HL-60 (cell line): Measurements from ENCODE around the gene EEF1B2.

ENCODE experiments used
- DNase-seq, 2 experiments: peaks; one replicate each; pipeline ENCODE4 v3.0.0-alpha.2; 2010 to 2020; ENCODE audit warnings: low read depth in 1 of 2, low spot score in 1 of 2
- H3K27ac ChIP-seq: fragments of 250-450 bp; sonication (Bioruptor Pico); replicated peaks from 2 replicates; pipeline ENCODE4 v1.5.1; 2020; ENCODE audit warnings: mild to moderate bottlenecking, moderate library complexity
- H3K27me3 ChIP-seq: fragments of 250-450 bp; sonication (Bioruptor Pico); 2 replicates; pipeline ENCODE4 v1.5.1; 2021; ENCODE audit warnings: mild to moderate bottlenecking, moderate library complexity; ENCODE audit not compliant: insufficient read depth, poor library complexity, severe bottlenecking
- H3K4me3 ChIP-seq: replicated peaks from 2 replicates; pipeline ENCODE4 v1.5.1; 2011; ENCODE audit warnings: mild to moderate bottlenecking, control low read depth, low read length; ENCODE audit not compliant: insufficient read depth
- CTCF ChIP-seq: IDR thresholded peaks from one replicate; pipeline ENCODE4 v1.5.1; 2011; ENCODE audit warnings: low read length, control low read depth, inconsistent platforms; ENCODE audit not compliant: insufficient read depth
- GABPA ChIP-seq: IDR thresholded peaks from 2 replicates; pipeline ENCODE4 v1.6.1; 2012; ENCODE audit warnings: low read depth
- POLR2AphosphoS5 ChIP-seq: IDR thresholded peaks from 2 replicates; pipeline ENCODE4 v1.6.1; 2012; ENCODE audit warnings: low read depth
- REST ChIP-seq: IDR thresholded peaks from 2 replicates; pipeline ENCODE4 v1.6.1; 2012; ENCODE audit warnings: low read depth; ENCODE audit not compliant: insufficient replicate concordance
- SPI1 ChIP-seq: IDR thresholded peaks from 2 replicates; pipeline ENCODE4 v1.6.1; 2012; ENCODE audit warnings: low read depth, mild to moderate bottlenecking, borderline replicate concordance

The EEF1B2 gene

GRCh38 chr2:206127656-206128055, 32.0 kb upstream of the EEF1B2 start:
- H3K27ac ChIP-seq = no peak overlapping the region
- H3K4me3 ChIP-seq = no peak overlapping the region
- no peaks in the 10 kb centered on the region for H3K27me3 ChIP-seq
- DNase-seq = peak in 1 of 2 experiments; percentile 7
- no peak for TF ChIP-seq CTCF
- no peak for TF ChIP-seq SPI1
- TF ChIP-seq POLR2AphosphoS5 = no peak
- TF ChIP-seq REST = no peak
- no peak for TF ChIP-seq GABPA

- Histone ChIP-seq H3K4me3 (no peak overlapping the region), H3K27ac (no peak overlapping the region), H3K27me3 (no peaks in the 10 kb centered on the region)
- TF ChIP-seq GABPA (no peak), SPI1 (no peak), CTCF (no peak), POLR2AphosphoS5 (no peak), REST (no peak)
- no peak for DNase-seq
These were observed 16.2 kb upstream of the EEF1B2 start for GRCh38 chr2:206143451-206143850.

GRCh38 chr2:206144383-206144782, 15.3 kb upstream of the EEF1B2 start:
- TF ChIP-seq SPI1 (no peak), POLR2AphosphoS5 (no peak), REST (no peak), GABPA (no peak), CTCF (no peak)
- Histone ChIP-seq H3K27ac (no peak overlapping the region), H3K27me3 (no peaks in the 10 kb centered on the region), H3K4me3 (no peak overlapping the region)
- no peak for DNase-seq
